Measurements from ENCODE around the gene CX3CL1.

The CX3CL1 gene

GRCh38 chr16:57430955-57431354, 58.7 kb downstream of the CX3CL1 start:
- no peak overlapping the region for H3K4me3 ChIP-seq (ENCODE audit: low read depth, low read length)
- TF ChIP-seq, protein P1, sequence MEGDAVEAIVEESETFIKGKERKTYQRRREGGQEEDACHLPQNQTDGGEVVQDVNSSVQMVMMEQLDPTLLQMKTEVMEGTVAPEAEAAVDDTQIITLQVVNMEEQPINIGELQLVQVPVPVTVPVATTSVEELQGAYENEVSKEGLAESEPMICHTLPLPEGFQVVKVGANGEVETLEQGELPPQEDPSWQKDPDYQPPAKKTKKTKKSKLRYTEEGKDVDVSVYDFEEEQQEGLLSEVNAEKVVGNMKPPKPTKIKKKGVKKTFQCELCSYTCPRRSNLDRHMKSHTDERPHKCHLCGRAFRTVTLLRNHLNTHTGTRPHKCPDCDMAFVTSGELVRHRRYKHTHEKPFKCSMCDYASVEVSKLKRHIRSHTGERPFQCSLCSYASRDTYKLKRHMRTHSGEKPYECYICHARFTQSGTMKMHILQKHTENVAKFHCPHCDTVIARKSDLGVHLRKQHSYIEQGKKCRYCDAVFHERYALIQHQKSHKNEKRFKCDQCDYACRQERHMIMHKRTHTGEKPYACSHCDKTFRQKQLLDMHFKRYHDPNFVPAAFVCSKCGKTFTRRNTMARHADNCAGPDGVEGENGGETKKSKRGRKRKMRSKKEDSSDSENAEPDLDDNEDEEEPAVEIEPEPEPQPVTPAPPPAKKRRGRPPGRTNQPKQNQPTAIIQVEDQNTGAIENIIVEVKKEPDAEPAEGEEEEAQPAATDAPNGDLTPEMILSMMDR (IDR thresholded peaks at IDR 0.05; ENCODE audit: low read depth, low read length, missing control alignments), result no peak
- DNase-seq (ENCODE audit: low read depth), result no peak

GRCh38 chr16:57432505-57432904, 60.2 kb downstream of the CX3CL1 start:
- TF ChIP-seq, protein P1 (IDR thresholded peaks at IDR 0.05; ENCODE audit: low read depth, low read length, missing control alignments), result no peak
- H3K4me3 ChIP-seq (ENCODE audit: low read depth, low read length), result no peak overlapping the region
- no peak for DNase-seq (ENCODE audit: low read depth)

GRCh38 chr16:57432989-57433388, 60.7 kb downstream of the CX3CL1 start:
- no peak overlapping the region for H3K4me3 ChIP-seq (ENCODE audit: low read depth, low read length)
- TF ChIP-seq, protein P1 (IDR thresholded peaks at IDR 0.05; ENCODE audit: low read depth, low read length, missing control alignments), result no peak
- no peak for DNase-seq (ENCODE audit: low read depth)

DNA sequence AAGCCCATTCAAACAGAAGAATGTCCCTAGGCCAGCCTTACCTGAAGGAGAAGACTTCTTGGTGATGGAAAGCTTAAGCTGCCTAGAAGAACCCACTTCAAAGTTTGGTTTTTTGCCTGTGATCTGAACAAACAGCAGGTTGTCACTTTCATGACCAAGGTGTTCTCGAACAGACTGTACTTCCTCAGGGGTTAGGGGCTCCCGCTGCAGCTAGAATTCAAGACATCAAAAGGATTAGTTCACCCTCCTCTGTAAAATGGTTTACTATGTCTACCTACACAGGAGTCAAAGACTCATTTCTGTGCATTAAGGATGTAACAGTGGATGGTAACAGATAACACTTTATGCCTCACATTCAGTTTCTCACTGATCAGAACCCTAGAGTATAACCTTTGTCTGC, 61.7 kb downstream of the CX3CL1 start:
- TF ChIP-seq, protein P1 (IDR thresholded peaks at IDR 0.05; ENCODE audit: low read depth, low read length, missing control alignments), result no peak
- H3K4me3 ChIP-seq (ENCODE audit: low read depth, low read length), result no peak overlapping the region
- DNase-seq (ENCODE audit: low read depth), result no peak
